GM19035 (cell line): ENCODE results near the gene TM9SF2.
"Not testable (repeated sequence)": the region's sequence is repeated elsewhere in the genome, so short reads cannot be mapped to it uniquely, and the experiment has no call there.

Experiments used
- ATAC-seq: cut with Tn5 transposase; IDR thresholded peaks from one replicate; pipeline ENCODE4 v1.9.1; 2021; ENCODE audit not compliant: unreplicated experiment

TM9SF2 gene

DNA sequence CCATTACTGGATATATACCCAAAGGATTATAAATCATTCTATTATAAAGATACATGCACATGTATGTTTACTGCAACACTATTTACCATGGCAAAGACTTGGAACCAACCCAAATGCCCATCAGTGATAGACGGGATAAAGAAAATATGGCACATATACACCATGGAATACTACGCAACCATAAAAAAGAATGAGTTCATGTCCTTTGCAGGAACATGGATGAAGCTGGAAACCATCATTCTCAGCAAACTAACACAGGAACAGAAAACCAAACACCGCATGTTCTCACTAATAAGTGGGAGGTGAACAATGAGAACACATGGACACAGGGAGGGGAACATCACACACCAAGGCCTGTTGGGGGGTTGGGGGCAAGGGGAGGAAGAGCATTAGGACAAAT, 9.5 kb upstream of the TM9SF2 start:
- not testable (repeated sequence) for ATAC-seq

DNA sequence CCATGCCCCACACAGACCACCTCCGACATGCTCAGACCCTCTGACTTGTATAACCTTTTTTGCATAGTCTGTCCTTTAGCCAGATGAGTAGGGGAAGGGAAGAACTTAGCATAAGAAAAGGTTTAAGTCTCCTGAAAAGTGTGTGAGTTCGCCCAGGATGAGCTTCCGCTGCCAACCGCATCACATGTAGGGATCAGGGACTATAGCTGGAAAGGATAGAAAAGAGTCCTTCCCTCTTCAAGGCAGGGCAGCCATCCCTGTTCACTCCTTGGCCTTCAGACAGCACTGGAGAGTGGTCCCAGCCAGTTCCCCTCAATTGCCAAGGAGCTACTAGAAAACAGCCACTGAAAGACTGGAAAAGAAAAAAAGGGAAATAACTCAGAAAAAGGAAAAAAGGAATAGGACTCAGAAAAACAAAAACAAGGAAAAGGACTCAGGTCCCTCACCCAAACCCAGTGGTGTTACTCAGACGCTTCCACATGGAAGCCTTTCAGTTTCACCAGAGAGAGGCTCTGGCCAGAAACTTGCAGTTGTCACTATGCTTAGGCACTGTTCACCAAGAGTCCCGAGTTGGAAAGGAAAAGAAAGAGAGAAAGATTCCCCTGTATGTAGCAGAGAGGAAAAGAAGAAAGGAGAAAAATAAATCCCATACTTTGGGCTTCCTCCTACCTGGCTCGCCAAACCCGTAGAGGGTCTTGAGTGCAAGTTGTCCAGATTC, 5.6 kb upstream of the TM9SF2 start:
- ATAC-seq: no peak

DNA sequence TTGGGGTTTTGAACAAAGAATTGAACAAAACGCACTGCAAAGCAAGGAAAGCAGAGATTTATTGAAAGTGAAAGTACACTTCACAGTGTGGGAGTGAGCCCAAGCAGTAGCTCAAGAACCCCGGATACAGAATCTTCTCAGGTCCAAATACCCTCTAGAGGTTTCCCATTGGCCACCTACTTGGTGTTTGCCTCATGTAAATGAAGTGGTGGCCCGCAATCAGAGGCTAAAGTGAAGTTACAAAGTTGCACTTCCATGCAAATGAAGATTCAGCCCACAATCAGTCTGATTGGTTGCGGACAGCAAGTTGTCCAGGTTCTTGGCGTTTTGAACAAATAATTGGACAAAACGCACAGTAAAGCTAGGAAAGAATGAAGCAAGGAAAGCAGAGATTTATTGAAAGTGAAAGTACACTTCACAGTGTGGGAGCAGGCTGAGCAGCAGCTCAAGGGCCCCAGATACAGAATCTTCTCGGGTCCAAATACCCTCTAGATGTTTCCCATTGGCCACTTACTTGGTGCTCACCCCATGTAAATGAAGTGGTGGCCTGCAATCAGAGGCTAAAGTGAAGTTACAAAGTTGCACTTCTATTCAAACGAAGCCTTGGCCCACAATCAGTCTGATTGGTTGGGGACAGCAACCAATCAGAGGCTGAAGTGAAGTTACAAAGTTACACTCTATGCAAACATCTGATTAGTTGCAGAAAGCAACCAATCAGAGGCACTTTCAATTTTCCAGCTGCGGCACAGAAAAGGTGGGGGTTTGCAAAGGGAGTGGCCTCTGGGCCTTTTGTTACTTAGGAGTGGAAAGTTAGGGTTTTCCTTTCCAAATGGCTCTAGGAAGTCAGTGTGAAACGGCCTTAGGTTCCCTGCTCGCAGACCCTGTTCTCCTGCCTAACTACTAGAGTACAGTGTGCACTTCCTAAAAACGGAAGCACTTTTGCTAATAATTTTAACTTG, 4.8 kb upstream of the TM9SF2 start:
- peak; percentile 53 for ATAC-seq

DNA sequence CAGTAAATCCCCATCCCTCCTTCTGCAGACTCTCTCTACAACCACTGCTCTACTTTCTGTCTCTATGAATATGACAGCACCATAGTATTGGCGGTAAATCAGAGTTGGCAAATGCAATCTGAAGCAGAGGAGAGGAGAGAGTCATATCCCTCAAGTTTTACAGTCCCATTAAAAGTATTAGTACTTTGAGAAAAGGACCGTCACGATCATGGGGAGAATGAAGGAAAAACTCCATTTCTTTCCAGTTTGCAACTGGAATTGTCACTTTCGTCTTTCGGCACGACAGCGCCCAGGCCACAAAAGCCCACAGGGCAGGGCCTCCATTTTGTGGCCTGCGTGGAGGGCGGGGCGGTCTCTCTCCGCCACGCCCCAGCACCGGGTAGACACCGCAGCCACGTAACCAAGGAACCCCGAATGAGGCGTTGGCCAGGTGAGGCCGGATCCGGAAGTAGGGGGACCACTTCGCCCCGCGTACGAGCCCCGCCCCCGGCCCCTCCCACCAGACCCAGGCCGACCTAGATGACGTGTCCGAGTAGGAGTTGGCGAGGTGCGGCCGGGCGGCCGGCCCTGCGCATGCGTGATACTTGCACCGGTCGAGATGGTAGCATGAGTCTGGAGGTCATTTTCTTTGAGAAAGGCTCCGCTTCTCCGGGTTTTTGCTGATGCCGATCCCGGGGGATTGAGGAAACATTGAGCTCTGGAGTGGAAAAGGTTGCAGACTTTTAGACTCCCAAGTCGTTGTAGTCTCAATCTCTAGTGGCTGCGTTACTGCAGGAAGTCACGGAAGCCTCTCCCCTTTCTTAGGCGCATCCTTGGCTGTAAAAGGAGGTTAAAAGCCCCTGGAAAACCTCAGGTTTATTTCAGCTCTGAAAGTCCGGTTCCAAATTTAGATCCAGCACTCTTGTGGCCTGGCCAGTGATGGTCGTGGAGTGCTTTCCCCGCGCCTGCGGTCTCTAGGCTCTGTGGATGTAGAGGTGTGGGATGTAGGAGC, 2.8 kb upstream of the TM9SF2 start:
- peak; percentile 50 for ATAC-seq

DNA sequence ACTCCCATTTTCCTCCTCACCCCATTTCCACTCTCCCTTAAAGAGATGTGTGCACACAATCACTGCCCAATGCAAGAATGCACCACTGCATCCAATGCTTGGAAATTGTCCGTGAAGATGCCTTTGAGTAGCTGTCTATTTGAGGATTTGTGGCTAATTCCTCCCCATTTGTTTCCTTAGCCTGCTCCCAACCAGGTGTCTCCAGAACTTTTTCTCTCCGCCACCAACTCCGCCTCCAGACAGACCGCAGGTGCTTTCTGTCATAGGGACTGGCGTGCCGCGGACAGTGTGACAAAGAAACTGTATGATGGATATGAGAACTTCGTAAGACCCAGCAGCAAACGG, 461 bp upstream of the TM9SF2 start:
- no peak for ATAC-seq

DNA sequence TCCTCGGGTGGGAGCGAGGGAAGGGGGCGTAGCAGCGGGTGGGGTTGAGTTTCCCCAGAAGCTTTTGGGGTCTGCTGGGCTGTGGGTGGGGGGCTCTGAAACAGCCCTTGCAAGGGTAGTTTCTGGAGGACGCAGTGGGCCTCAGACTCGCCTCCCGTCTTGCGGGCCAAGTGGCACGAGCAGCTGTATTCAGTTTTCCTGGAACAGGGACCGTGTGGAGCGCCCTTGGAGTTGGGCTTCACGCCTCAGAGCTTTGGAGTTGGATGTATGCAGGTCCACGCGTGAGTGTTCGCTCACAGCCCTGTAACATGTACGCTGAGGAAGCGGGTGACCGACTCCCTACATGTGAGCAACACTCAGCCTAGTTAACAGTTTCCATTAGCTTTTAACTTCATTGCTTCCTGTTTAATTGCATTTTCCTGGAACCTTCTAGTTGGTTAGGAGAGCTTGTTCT, 603 bp downstream of the TM9SF2 start:
- ATAC-seq: no peak

DNA sequence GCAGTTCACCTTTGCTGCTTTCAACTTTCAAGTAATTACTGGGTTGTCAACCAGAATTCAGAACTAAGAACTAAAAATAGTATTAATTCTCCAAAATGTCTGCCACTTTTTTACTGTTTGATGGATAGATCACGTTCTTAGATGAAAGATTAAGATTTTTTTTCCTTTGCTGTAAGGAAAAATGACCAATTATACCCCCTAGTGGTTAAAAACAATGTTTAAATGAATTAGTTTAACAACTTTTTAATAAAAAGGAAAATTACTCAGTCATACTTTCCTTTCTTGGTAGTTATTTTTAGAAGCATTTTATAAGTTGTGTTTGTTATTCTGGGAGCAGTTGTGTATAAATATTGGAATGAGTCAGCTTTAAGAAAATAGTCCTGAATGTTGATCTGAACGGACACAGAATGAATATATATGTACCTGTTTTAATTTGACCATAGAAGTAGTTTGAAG, 4.6 kb downstream of the TM9SF2 start:
- no peak for ATAC-seq

DNA sequence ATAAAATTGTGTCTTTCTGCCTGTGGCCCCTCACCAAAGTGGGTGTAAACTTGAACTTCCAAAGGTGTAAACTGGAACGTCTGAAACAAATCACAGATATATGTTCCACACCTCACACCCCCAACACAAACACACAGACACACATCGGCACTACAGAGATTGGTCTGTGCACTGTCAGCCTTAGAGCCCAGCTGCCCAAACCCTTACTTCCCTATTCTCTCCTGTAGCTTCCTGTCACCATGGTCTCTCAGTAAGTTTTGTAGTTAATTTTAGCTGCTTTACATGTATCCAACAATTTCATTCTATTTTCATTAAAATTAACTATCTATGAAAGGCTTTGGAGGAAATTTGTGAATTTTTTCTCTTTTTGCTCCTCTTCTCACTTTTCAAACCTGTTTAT, 5.4 kb downstream of the TM9SF2 start:
- peak; percentile 57 for ATAC-seq

DNA sequence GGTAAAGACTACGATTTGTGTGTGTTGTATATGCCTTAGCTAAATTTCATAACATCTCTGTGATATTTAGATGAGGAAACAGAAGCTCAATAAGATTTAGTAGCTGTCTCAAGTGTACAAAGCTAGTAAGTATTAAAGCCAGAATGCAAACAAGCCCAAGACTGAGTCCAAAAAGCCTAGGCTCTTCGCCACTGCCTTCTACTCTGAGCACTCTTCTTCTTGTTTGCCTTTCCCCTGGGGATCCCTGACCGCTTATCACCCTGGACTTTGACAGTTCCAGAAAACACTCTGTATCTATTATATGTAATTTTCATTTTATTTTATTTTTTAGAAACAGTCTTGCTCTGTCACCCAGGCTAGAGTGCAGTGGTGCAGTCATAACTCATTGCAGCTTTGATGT, 5.8 kb downstream of the TM9SF2 start:
- ATAC-seq: no peak

DNA sequence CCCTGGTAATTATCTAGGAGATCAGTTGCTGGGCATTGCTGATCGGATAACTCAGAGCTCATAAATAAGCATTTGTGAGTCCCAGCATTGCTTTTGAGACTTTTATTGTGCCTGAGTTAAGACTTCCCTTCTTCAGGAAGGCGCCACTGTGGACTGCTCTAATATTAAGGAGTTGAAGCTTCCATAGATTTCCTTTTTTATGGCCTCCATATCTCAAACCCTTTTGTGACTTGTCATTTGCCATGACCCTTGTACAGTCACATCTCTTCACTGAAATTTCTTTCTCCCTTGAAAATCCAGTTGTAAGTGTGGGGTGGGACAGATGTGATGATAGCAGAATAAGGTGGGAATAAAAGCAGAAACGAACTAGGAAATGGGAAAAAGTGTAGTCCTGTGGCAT, 6.3 kb downstream of the TM9SF2 start:
- no peak for ATAC-seq

DNA sequence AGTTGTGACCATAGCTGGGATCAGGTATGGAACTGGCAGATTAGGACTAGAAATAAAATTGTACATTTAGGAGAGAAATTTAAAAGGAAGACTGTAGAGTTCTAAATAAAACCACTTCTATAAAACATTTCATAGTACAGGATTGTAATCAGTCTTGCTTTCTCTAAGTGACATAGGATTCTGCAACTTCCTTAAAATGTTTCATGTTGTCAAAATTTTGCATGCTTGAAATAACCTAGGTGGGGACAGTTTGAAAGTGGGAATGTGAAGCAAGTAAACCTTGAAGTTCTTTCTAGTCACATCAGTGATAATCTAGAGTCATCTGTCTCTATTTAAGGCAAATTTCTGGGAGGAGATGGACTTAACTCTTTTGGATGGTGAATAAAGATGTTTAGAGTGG, 6.7 kb downstream of the TM9SF2 start:
- ATAC-seq: no peak

DNA sequence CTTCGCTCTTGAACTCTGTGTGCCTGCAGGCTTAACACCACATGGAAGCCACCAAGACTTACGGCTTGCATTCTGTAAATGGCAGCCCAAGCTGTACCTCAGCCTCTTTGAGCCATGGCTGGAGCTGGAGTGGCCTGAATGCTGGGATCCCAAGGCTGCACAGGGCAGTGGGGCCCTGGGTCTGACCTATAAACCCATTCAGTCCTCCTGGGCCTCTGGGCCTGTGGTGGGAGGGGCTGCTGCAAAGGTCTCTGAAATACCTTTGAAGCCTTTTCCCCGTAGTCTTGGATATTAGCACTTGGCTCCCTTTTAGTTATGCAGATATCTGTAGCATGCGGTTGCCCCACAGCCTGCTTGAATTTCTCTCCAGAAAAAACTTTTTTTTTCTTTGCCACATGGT, 8.2 kb downstream of the TM9SF2 start:
- no peak for ATAC-seq

DNA sequence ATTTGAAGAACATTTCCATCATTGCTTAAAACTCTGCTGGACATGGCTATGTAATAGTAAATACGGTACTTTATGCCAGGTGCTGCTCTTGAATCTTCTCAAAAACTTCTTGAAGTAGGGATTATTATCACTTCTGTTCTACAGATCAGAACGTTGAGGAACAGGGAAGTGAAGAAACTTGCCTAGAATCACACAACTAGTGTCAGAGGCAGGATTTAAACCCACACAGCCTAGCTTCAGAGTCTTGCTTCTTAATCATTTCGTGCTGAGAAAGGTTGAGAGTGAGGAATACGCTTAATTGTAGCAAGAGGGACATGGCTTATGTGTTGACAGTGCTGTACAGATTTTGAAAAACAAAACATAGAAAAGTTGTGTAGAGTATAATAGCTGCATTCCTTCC, 13.5 kb downstream of the TM9SF2 start:
- ATAC-seq: no peak

DNA sequence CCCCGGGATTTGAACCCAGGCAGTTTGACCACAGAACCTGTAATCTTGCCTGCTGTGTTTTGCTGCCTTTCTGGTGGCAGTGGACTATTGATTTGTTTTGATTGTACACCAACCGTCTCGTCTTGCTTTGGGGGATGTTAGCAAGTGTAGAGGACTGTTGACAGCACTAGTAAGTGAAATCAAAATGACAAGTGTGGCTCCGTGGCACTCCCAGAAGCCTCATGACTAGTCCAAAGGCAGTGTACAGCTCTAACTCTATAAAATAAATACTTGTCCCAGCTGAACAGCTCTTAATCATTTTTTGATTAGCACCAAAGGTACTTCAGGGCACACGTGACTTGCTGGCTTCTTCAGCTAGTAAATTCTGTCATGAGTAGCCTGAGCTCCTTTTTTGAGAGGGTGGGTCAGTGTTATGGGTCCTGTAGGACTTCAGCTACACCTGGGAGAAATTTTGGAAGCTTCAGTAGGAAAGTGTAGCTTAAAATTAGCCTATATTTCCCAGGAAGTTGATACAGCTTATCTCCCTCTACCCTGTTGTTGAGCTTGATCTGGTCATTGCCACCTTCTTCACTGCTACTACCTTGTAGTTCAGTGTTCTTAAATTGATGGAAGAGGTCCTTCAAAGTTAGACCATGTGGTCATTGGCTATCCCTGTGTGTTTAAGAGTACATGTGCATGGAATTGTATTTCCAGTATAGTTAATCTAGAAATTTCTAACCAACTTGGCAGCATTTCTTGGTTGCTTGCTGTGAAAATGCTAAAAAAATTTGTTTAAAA, 15.1 kb downstream of the TM9SF2 start:
- ATAC-seq: no peak

DNA sequence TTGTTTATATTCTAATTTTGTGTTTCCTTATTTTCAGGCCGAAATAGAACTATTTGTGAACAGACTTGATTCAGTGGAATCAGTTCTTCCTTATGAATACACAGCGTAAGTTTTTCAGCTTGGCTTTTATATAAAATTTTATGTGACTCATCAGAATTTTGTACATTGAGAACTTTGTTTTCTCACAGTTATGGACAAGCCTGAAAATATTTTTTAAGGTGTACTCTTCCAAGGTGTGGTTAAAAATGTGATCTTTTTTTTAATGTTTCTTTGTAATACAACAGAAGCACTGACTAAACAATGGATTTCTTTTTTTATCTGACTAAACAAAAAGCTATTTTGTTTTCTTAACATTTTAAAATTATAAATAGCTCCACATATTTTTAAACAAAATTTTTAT, 16.3 kb downstream of the TM9SF2 start:
- ATAC-seq: no peak

DNA sequence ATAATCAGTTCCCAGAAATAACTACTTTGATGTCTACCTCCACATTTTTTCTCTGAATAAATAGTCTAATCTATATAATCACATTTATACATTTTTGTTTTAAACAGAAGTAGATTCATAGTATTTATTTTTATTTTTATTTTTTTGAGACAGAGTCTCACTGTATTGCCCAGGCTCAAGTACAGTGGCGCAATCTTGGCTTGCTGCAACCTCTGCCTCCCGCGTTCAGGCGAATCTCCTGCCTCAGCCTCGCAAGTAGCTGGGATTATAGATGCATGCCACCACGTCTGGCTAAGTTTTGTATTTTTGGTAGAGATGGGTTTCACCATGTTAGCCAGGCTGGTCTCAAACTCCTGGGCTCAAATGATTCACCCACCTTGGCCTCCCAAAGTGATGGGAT, 16.7 kb downstream of the TM9SF2 start:
- ATAC-seq: no peak

DNA sequence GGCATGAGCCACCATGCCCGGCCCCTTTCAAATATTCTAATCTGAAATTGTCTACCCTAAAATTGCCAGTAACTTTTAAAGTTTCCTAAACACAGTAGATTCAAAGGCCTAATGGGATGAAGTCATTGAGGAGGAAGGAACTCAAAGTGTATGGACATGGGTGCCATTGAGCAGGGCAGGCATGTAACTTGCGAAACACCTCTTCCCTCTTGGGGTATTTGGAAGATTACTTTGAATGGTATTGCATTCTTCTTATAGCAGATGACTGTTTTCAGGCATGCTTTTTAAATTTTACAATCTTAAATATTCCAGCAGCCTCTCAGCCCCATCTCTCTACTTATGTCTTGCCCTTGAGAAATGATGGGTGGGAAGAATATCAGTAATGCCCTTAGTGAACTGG, 21.0 kb downstream of the TM9SF2 start:
- ATAC-seq: no peak

DNA sequence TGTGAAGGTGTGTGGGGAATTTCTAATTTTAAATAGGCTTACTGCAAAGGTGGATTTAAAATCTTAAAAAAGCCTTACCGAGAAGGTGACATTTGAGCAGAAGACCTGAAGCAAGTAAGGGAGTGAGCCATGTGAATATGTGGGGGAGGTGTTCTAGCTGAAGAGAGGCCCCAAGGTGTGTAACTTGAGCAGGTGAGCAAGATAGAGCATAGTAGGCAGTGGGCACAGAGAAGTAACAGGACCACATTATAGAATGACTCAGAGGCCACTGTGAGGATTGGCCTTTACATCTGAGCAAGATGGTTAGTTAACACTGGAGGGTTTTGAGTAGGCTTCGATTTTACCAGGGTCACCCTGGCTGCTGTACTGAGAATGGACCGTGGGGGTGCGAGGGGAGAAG, 22.6 kb downstream of the TM9SF2 start:
- no peak for ATAC-seq

DNA sequence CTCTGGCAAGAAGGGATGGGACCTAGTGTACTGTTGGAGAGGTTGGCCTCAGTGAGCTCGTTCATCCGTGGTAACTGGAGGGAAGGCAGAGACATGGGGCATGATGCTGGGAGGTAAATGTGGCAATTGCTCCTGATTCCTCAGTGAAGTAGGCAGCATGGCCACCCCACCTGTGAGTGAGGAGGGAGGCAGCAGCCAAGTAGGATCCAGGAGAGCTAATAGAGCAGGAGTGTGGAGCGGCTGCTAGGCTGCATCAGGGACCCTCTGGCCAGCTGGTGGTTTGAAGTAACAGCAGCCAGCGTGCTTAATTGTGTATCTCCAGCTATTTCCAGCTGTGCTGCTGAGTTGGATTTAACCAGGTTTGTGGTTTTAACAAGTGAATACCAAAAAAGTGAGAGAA, 24.7 kb downstream of the TM9SF2 start:
- ATAC-seq: no peak

DNA sequence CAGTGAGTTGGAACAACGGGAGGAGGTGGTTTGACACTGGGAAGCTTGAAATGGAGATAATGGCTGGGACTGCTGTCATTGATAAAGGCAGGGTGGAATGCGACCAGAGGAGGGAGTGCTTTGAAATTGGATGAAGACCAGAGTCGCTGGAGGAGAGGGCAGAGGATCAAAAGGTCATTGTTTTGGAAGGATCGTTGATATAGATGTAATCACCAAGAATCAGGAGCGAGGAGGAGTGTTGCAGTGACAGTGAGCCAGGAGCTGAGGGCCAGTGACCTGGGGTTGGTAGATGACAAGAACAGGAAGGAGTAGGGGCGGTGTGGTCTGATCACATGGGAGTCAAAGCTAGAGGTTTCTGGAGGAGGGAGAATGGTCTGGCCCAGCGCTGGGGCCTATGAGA, 25.3 kb downstream of the TM9SF2 start:
- ATAC-seq: no peak
